ENCODE results near the gene BEST1.

Gene BEST1

DNA sequence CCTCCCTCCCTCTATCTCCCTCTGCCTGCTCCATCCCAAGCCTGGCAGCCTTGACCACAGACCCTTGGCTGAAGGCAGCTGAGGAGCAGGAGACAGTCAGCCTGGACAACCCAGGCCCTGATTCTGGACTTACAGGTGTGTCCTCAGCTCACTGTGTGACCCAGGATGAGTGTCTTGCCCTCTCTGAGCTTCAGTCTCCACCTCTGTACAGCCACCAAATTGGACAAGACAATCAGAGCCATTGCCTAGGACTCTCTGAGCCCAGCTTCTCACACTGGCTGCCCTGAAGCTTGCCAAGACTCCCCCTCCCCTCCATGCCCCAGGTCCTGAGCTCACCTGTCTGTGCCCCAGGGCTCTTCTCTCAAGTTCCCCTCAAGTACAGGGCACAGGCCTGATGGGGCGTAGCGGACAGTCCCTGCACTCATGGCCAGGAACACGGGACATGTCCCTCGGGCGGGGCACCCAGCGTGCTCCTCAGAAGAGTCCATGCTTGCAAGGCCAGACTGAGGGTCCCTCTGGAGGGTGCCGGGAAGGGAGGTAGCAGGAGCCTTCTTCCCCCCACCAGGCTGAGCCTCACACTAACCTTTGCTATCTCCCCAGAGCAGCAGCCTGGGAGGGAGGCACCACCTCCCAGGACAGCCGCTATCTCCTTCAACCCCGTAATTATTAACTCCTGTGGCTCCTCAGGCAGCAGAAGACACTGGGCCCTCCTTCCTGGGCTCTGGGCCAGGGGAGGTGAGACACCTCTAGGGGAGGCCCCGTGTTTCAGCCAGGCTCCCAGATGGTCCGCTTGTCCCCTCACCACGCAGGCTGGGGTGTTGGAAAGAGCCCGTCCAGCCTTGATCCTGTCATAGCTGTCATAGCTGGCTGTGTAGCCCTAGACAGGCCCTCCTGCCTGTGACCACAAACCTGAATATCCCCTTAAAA lies 30.2 kb upstream of the BEST1 start:
- TF ChIP-seq YY1 (IDR thresholded peaks at IDR 0.05; ENCODE audit: low read depth) (no peak), NFIC (IDR thresholded peaks at IDR 0.05) (no peak), EGR1 (IDR thresholded peaks at IDR 0.05) (no peak), RAD21 (IDR thresholded peaks at IDR 0.05; ENCODE audit: low read depth) (no peak), TAF1 (IDR thresholded peaks at IDR 0.05; ENCODE audit: low read depth) (no peak), REST (IDR thresholded peaks at IDR 0.05; ENCODE audit: low read depth) (no peak), CEBPB (IDR thresholded peaks at IDR 0.05) (no peak), TEAD4 (IDR thresholded peaks at IDR 0.05) (no peak), EP300 (IDR thresholded peaks at IDR 0.05; ENCODE audit: borderline replicate concordance) (no peak), ZBTB7A (IDR thresholded peaks at IDR 0.05; ENCODE audit: low read depth) (no peak)

- TF ChIP-seq EP300 (IDR thresholded peaks at IDR 0.05; ENCODE audit: borderline replicate concordance) (no peak), REST (IDR thresholded peaks at IDR 0.05; ENCODE audit: low read depth) (no peak), TAF1 (IDR thresholded peaks at IDR 0.05; ENCODE audit: low read depth) (no peak), CREB1 (IDR thresholded peaks at IDR 0.05; ENCODE audit: low read depth) (no peak), ZBTB7A (IDR thresholded peaks at IDR 0.05; ENCODE audit: low read depth) (no peak), TEAD4 (IDR thresholded peaks at IDR 0.05) (no peak), NFIC (IDR thresholded peaks at IDR 0.05) (no peak), TCF12 (IDR thresholded peaks at IDR 0.05; ENCODE audit: low read depth) (no peak), YY1 (IDR thresholded peaks at IDR 0.05; ENCODE audit: low read depth) (no peak), CEBPB (IDR thresholded peaks at IDR 0.05) (no peak), FOXM1 (IDR thresholded peaks at IDR 0.05; ENCODE audit: borderline replicate concordance, low read depth) (no peak), EGR1 (IDR thresholded peaks at IDR 0.05) (no peak), RAD21 (IDR thresholded peaks at IDR 0.05; ENCODE audit: low read depth) (no peak)
- TF ChIP-seq, protein P1, sequence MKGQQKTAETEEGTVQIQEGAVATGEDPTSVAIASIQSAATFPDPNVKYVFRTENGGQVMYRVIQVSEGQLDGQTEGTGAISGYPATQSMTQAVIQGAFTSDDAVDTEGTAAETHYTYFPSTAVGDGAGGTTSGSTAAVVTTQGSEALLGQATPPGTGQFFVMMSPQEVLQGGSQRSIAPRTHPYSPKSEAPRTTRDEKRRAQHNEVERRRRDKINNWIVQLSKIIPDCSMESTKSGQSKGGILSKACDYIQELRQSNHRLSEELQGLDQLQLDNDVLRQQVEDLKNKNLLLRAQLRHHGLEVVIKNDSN (IDR thresholded peaks at IDR 0.05), result no peak
- TF ChIP-seq, protein P2, sequence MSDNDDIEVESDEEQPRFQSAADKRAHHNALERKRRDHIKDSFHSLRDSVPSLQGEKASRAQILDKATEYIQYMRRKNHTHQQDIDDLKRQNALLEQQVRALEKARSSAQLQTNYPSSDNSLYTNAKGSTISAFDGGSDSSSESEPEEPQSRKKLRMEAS (IDR thresholded peaks at IDR 0.05), result no peak
Measured at GRCh38 chr11:61921446-61921845, 28.7 kb upstream of the BEST1 start.

DNA sequence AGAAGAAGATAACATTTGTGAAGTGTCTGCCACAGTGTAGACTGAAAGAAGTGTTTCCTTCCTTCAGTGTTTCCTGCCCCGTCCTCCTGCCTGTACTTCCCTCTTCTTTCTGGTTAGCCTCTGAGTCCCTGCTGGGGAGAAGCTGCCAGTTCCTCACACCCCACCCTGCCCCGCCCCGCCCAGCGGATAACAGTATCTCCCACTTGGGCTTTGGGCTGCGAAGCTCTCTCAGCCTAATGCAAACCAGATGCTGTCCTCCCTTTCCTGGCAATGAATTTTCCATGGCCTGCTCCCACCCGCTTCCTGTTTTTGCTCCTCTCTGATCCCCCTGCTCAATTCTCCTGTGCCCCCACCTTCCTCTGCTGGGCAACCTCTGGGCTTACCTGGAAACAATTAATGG lies 27.6 kb upstream of the BEST1 start:
- no peak for TF ChIP-seq FOXM1 (IDR thresholded peaks at IDR 0.05; ENCODE audit: borderline replicate concordance, low read depth)
- TF ChIP-seq, protein P2 (IDR thresholded peaks at IDR 0.05), result no peak
- TF ChIP-seq TAF1 (IDR thresholded peaks at IDR 0.05; ENCODE audit: low read depth), result no peak
- TF ChIP-seq REST (IDR thresholded peaks at IDR 0.05; ENCODE audit: low read depth), result no peak
- TF ChIP-seq YY1 (IDR thresholded peaks at IDR 0.05; ENCODE audit: low read depth), result no peak
- TF ChIP-seq ZBTB7A (IDR thresholded peaks at IDR 0.05; ENCODE audit: low read depth), result no peak
- TF ChIP-seq NFIC (IDR thresholded peaks at IDR 0.05), result no peak
- TF ChIP-seq TEAD4 (IDR thresholded peaks at IDR 0.05), result no peak
- no peak for TF ChIP-seq TCF12 (IDR thresholded peaks at IDR 0.05; ENCODE audit: low read depth)
- TF ChIP-seq, protein P1 (IDR thresholded peaks at IDR 0.05), result no peak
- no peak for TF ChIP-seq RAD21 (IDR thresholded peaks at IDR 0.05; ENCODE audit: low read depth)
- no peak for TF ChIP-seq CEBPB (IDR thresholded peaks at IDR 0.05)
- TF ChIP-seq EGR1 (IDR thresholded peaks at IDR 0.05), result no peak
- TF ChIP-seq EP300 (IDR thresholded peaks at IDR 0.05; ENCODE audit: borderline replicate concordance), result no peak
- no peak for TF ChIP-seq CREB1 (IDR thresholded peaks at IDR 0.05; ENCODE audit: low read depth)
